ENCODE data around the gene PLEKHA3.
A peak's percentile ranks its signal among the peaks of the same experiment; 100 is the strongest.

Gene PLEKHA3

GRCh38 chr2:178480227-178481181 is at the start of gene PLEKHA3:
PLEKHA3 (plus strand) TSS chr2:178480457; CDS start chr2:178480870, 413 bp downstream.
- peak; percentile 90 to 93 for DNase-seq
- TF ChIP-seq GATA1 (IDR thresholded peaks at IDR 0.05; ENCODE audit: low read depth, low read length), result no peak
- TF ChIP-seq POLR2A (IDR thresholded peaks at IDR 0.05; ENCODE audit: low read length), result peak; percentile 67

- TF ChIP-seq GATA1 (IDR thresholded peaks at IDR 0.05; ENCODE audit: low read depth, low read length), result no peak
- TF ChIP-seq POLR2A (IDR thresholded peaks at IDR 0.05; ENCODE audit: low read length), result no peak
- DNase-seq, result no peak
Measured at GRCh38 chr2:178436662-178437061, 43.6 kb upstream of the PLEKHA3 start.

GRCh38 chr2:178441426-178441825 is 38.8 kb upstream of the PLEKHA3 start:
- no peak for TF ChIP-seq GATA1 (IDR thresholded peaks at IDR 0.05; ENCODE audit: low read depth, low read length)
- no peak for TF ChIP-seq POLR2A (IDR thresholded peaks at IDR 0.05; ENCODE audit: low read length)
- no peak for DNase-seq

DNA sequence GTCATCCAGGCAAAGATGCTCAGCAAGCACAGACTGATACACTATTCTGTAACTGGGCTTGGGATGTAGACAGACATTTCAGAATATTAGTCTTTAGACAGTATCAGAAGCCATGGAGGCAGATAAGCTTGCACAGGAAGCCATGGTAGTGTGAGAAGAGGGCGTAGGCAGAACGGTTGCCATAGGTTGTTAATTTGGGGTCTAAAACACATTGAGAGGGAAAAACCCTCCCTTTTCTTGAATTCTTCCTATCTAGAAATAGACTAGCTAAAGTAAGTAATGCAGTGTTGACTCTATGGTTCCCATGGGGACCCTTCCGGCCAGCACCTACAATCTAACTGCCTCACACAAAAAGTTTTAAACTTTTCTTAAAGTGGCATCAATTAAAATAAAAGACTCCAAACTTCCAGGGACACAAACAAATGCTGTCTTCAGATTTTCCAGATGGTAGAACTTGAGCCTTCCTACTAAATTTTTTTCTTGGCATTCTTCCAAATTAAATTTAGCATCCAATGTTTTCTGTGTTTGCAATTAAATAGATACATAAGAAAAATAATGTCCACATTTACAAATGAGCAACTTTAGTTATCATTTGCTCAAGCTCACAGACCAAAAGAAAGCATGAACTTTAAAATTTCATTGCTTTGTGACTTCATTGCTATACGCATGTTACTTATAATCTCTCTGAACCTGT is 31.1 kb upstream of the PLEKHA3 start:
- DNase-seq, result no peak
- no peak for TF ChIP-seq GATA1 (IDR thresholded peaks at IDR 0.05; ENCODE audit: low read depth, low read length)
- TF ChIP-seq POLR2A (IDR thresholded peaks at IDR 0.05; ENCODE audit: low read length), result no peak

- peak; percentile 38 to 61 for DNase-seq
- no peak for TF ChIP-seq GATA1 (IDR thresholded peaks at IDR 0.05; ENCODE audit: low read depth, low read length)
- TF ChIP-seq POLR2A (IDR thresholded peaks at IDR 0.05; ENCODE audit: low read length), result no peak
Measured at GRCh38 chr2:178449700-178450523, 30.3 kb upstream of the PLEKHA3 start.

DNA sequence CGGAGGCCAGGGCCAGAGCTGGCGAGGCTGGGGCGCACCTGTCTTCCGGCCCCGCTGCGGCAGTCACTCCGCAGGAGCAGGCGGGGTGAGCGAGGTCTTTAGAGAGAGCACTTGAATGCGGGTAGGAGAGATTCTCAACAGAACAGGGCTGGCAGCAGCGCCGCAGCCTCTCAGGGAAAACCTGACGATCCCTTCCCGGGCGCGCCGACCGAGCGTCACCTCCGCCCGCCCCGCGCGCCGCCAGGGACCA is 29.8 kb upstream of the PLEKHA3 start:
- no peak for TF ChIP-seq GATA1 (IDR thresholded peaks at IDR 0.05; ENCODE audit: low read depth, low read length)
- DNase-seq, result no peak

GRCh38 chr2:178450774-178451525 is 29.3 kb upstream of the PLEKHA3 start, which contains the start of the genes PJVK and PRKRA:
PJVK (plus strand) TSS chr2:178451378; CDS start chr2:178453410, 2,032 bp downstream.
PRKRA (minus strand) TSS chr2:178451175; CDS start chr2:178451030, 145 bp downstream.
- TF ChIP-seq POLR2A (IDR thresholded peaks at IDR 0.05; ENCODE audit: low read length) (peak; percentile 92), GATA1 (IDR thresholded peaks at IDR 0.05; ENCODE audit: low read depth, low read length) (no peak)
- DNase-seq, result peak; percentile 96 to 98

- TF ChIP-seq POLR2A (IDR thresholded peaks at IDR 0.05; ENCODE audit: low read length) (no peak), GATA1 (IDR thresholded peaks at IDR 0.05; ENCODE audit: low read depth, low read length) (no peak)
- no peak for DNase-seq
Measured at GRCh38 chr2:178452334-178452733, 27.9 kb upstream of the PLEKHA3 start.

DNA sequence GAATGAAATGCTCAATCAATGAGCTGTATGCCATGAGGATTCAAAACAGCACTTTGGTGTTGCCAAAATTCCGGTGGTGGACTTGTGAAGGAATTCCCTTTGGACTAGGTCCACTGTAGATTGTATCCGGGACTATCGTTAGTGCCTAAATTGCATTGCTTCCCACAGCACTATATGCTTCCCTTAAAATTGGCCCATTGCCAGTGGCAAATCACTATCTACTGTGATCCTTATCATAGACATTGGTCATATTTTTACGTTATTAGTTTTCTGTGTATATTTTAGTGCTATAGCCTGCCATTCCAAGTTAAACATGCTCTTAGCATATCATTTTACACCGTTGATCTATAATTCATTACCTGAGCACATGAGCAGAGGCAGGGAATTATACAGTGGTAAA is 27.4 kb upstream of the PLEKHA3 start:
- peak in 1 of 2 experiments; percentile 7 for DNase-seq
- no peak for TF ChIP-seq POLR2A (IDR thresholded peaks at IDR 0.05; ENCODE audit: low read length)
- no peak for TF ChIP-seq GATA1 (IDR thresholded peaks at IDR 0.05; ENCODE audit: low read depth, low read length)

GRCh38 chr2:178455947-178456346 is 24.3 kb upstream of the PLEKHA3 start:
- no peak for DNase-seq
- TF ChIP-seq POLR2A (IDR thresholded peaks at IDR 0.05; ENCODE audit: low read length) (no peak), GATA1 (IDR thresholded peaks at IDR 0.05; ENCODE audit: low read depth, low read length) (no peak)

- TF ChIP-seq GATA1 (IDR thresholded peaks at IDR 0.05; ENCODE audit: low read depth, low read length) (no peak), POLR2A (IDR thresholded peaks at IDR 0.05; ENCODE audit: low read length) (no peak)
- DNase-seq, result no peak
Measured at GRCh38 chr2:178457390-178457886, 22.8 kb upstream of the PLEKHA3 start.

DNA sequence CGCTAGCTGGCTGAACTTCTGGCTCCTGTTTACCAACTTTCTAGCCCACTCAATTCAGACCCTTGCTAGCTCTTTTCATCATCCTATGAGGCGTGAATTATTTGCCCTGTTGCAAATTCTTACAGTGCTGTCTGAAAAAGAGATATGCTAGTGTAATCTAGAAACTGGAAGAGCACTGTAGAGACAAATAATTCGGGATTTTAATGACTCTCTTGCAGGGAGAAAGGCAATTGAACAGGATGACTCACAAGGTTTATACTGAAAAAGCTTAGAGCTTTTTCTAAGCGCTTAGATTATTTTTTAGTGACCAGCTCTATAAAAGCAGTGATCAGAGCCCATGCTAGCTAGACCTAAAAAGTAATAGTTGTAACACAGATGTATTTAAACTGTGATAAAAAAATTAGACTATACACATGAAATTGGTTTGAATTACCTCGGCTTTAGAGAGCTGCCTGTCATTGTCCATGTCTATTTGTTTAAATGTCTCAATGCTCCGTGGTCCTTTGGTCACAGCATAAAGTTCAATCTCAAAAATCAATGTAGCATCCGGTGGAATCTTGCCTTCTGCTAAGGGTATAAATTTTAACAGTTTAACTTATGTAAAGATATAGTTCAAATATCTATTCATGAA is 10.9 kb upstream of the PLEKHA3 start:
- DNase-seq, result peak in 1 of 2 experiments; percentile 24
- no peak for TF ChIP-seq GATA1 (IDR thresholded peaks at IDR 0.05; ENCODE audit: low read depth, low read length)
- TF ChIP-seq POLR2A (IDR thresholded peaks at IDR 0.05; ENCODE audit: low read length), result no peak

DNA sequence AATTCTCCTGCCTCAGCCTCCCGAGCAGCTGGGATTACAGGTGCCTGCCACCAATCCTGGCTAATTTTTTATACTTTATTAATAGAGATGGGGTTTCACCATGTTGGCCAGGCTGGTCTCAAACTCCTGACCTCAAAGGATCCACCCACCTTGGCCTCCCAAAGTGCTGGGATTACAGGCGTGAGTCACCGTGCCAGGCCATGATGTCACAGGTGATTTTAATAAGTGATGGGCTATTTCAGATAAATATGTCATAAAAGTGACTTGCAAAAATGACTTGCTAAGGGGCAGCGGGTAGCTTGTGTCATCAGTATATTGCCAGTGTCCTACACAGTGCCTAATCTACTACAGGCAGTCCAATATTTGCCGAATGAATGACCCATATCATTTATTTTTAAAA is 8.9 kb upstream of the PLEKHA3 start:
- peak; percentile 31 to 69 for DNase-seq

Data from erythroblast (primary cell).